Measurements from ENCODE around the gene VBP1. TPM values are rescaled to one million over a fixed set of nuclear protein-coding genes. Genes with fewer than 3 reads are reported as not detected.

The VBP1 gene, protein sequence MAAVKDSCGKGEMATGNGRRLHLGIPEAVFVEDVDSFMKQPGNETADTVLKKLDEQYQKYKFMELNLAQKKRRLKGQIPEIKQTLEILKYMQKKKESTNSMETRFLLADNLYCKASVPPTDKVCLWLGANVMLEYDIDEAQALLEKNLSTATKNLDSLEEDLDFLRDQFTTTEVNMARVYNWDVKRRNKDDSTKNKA
- total RNA-seq = 10 to 100 TPM; 23.9 to 35.4 (median 29.6) TPM

DNA sequence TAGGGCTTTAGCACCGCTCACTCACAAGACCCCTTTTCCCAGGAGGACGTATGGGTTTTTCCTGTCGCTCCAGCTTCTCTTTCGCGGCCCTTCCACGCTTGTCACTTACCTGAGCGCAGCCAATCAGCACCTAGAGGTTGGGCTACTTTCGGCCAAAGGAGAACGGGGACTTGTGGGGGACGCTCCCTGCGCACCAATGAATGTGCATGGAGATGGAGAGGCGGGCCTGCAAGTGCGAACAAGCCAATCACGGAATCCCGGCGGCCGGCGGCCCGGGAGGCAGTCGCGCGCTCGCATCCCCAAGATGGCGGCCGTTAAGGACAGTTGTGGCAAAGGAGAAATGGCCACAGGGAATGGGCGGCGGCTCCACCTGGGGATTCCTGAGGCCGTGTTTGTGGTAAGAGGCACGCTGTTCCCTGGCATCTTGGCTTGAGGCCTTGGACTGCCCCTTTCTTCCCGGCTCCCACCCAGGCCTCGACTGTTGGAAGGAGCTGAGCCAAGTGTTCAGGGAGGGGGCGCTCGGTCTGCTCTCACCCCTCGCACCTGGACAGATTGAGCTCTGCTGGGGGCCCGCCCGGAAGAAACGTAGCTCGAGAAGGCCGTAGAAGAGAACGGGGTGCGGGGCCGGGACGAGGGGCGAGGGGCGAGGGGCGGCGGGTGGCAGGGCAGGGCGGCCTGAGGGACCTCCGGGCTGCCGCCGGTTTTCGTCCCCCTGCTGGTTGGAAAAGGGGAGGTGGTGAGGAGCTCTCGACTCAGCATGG lies at the start of gene VBP1:
VBP1 (plus strand) TSS at position 282 of the 761 bp plus-strand sequence; CDS start at position 305, 23 bp downstream.
- DNase-seq (ENCODE audit: low spot score in 2 of 2) = peak; percentile 70 to 79
- no peaks in the 10 kb centered on the region for H3K9me3 ChIP-seq
- peak within 1 kb of the TSS; percentile 66 to 94 (median 90) for H3K27ac ChIP-seq
- WGBS, 2 donors = 0 to 49% methylated on average over 17 to 49 of the region's 53 CpGs
- peak within 1 kb of the TSS; percentile 40 to 78 (median 58) for H3K4me3 ChIP-seq
- H3K36me3 ChIP-seq = peaks cover 0 to 12% (median 0%) of the 10 kb centered on the region in 3 donors
- peak in 1 of 2 donors; percentile 38 for TF ChIP-seq POLR2A (IDR thresholded peaks at IDR 0.05)
- TF ChIP-seq, protein P1, sequence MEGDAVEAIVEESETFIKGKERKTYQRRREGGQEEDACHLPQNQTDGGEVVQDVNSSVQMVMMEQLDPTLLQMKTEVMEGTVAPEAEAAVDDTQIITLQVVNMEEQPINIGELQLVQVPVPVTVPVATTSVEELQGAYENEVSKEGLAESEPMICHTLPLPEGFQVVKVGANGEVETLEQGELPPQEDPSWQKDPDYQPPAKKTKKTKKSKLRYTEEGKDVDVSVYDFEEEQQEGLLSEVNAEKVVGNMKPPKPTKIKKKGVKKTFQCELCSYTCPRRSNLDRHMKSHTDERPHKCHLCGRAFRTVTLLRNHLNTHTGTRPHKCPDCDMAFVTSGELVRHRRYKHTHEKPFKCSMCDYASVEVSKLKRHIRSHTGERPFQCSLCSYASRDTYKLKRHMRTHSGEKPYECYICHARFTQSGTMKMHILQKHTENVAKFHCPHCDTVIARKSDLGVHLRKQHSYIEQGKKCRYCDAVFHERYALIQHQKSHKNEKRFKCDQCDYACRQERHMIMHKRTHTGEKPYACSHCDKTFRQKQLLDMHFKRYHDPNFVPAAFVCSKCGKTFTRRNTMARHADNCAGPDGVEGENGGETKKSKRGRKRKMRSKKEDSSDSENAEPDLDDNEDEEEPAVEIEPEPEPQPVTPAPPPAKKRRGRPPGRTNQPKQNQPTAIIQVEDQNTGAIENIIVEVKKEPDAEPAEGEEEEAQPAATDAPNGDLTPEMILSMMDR (IDR thresholded peaks at IDR 0.05) = peak in 3 of 5 experiments; percentile 26 to 45 (median 40)
- TF ChIP-seq EP300 (IDR thresholded peaks at IDR 0.05) = peak in 1 of 2 donors; percentile 65
- H3K27me3 ChIP-seq = no peaks in the 10 kb centered on the region
- H3K4me1 ChIP-seq = peaks cover 0 to 24% (median 2%) of the 10 kb centered on the region in 4 donors

DNA sequence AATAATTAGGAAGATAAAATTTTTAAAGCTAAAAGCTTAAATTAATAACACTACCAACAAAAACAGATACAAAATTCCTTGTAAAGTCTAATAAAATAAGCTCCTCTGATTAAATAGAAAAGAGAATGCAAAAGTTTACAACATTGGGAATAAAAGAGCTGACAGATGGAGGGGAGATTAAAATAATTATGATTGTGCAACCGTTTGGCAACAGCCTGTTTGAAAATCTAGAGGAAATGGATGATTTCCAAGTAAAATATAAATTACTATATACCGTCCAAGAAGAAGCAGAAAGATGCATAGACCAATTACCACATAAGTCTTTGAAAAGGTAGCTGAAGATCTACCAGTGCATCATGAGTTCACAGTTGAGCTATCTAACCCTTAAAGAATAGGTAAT lies 46.4 kb upstream of the VBP1 start:
- Histone ChIP-seq H3K27ac (no peak overlapping the region), H3K27me3 (no peaks in the 10 kb centered on the region), H3K36me3 (no peaks in the 10 kb centered on the region), H3K4me1 (no peaks in the 10 kb centered on the region), H3K4me3 (no peak overlapping the region), H3K9me3 (no peaks in the 10 kb centered on the region)
- WGBS, 2 donors = 23 to 30% methylated on average over 2 of the region's 2 CpGs
- DNase-seq (ENCODE audit: low spot score in 2 of 2) = no peak
- TF ChIP-seq POLR2A (IDR thresholded peaks at IDR 0.05) (no peak), EP300 (IDR thresholded peaks at IDR 0.05) (no peak)
- TF ChIP-seq, protein P1 (IDR thresholded peaks at IDR 0.05) = no peak

DNA sequence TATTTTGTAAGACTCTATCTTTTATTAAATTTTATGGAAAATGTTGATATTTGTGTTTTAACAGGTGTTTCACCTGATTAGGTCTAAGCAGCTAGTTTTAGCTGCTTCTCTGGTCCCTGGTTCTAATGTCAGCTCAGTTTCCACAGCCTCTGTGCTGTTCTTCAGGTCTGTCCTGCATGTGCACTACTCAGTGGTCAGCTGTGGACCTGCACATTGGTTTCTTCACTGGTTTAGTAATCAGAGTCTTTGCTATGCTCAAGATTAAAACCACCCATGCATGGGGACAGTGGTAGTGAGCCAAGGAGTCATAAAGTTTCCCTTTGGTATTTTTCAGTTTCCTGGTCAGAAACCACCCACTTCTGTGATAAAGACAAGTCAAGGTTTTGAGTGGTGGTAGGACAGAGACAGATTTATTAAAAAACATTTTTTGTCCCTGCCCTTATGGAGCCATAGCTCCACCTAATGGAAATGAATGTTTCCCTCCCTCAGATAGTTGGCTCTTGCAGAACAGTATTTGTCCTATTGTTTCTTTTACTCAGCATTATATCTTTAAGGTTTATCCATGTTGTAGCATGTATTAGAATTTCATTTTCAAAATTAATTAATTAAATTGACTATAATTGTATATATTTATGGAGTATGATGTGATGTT lies 36.8 kb upstream of the VBP1 start:
- no peak for DNase-seq (ENCODE audit: low spot score in 2 of 2)
- no peaks in the 10 kb centered on the region for H3K4me1 ChIP-seq
- no peak overlapping the region for H3K27ac ChIP-seq
- H3K36me3 ChIP-seq = no peaks in the 10 kb centered on the region
- no peak overlapping the region for H3K4me3 ChIP-seq
- TF ChIP-seq, protein P1 (IDR thresholded peaks at IDR 0.05) = no peak
- TF ChIP-seq EP300 (IDR thresholded peaks at IDR 0.05) (no peak), POLR2A (IDR thresholded peaks at IDR 0.05) (no peak)
- no peaks in the 10 kb centered on the region for H3K9me3 ChIP-seq
- H3K27me3 ChIP-seq = no peaks in the 10 kb centered on the region

DNA sequence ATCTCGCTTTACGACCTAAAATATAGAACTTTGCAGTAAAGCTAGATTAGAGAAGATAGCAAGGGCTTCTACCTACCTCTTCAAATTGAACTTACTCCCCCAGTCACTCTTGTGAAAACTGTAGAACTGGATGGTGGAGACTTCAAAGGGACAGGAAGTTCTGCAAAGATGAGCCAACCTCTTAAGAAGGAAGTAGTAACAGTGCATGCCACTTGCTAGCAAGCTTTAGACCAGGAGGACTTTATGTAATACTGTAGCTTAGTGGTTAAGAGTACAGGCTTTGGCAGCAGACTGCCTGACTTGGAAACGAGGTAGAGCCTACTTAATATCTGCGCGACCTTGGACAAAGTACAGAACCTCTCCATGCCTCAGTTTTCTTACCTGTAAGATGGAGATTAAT lies 27.5 kb upstream of the VBP1 start:
- H3K27ac ChIP-seq = no peak overlapping the region
- H3K4me3 ChIP-seq = no peak overlapping the region
- no peaks in the 10 kb centered on the region for H3K4me1 ChIP-seq
- no peaks in the 10 kb centered on the region for H3K27me3 ChIP-seq
- no peaks in the 10 kb centered on the region for H3K36me3 ChIP-seq
- TF ChIP-seq EP300 (IDR thresholded peaks at IDR 0.05) (no peak), POLR2A (IDR thresholded peaks at IDR 0.05) (no peak)
- TF ChIP-seq, protein P1 (IDR thresholded peaks at IDR 0.05) = no peak
- no peaks in the 10 kb centered on the region for H3K9me3 ChIP-seq
- DNase-seq (ENCODE audit: low spot score in 2 of 2) = no peak
- WGBS, 2 donors = 60 to 63% methylated on average over 5 of the region's 5 CpGs

DNA sequence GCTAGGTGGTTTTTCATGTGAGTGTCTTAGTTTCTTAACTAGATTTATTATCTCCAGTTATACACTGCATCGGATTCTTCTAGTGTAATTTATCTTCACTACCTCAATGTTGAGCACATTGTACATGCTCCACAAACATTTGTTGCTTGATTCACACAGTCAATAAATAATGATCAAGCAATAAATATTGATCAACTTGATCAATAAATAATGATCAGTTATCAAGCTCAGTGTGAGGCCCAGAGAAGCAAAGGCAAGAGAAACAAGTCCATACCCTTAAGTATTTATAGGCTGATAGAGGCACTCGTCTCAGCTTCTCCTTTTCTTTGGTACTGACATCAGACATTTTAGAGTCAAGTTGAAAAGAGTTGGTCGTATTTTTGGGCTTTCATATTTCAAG lies 5.1 kb upstream of the VBP1 start:
- 62 to 90% methylated on average over 3 of the region's 3 CpGs for WGBS, 2 donors
- Histone ChIP-seq H3K4me3 (no peak overlapping the region), H3K27me3 (no peaks in the 10 kb centered on the region), H3K36me3 (no peaks in the 10 kb centered on the region), H3K4me1 (peaks cover 0 to 4% (median 0%) of the 10 kb centered on the region in 4 donors), H3K27ac (no peak overlapping the region), H3K9me3 (no peaks in the 10 kb centered on the region)
- DNase-seq (ENCODE audit: low spot score in 2 of 2) = no peak
- TF ChIP-seq, protein P1 (IDR thresholded peaks at IDR 0.05) = no peak
- TF ChIP-seq POLR2A (IDR thresholded peaks at IDR 0.05) (no peak), EP300 (IDR thresholded peaks at IDR 0.05) (no peak)
